Transverse colon (tissue), 4 donors: ENCODE data around the gene TAF4. TPM values are rescaled to one million over a fixed set of nuclear protein-coding genes. Genes with fewer than 3 reads are reported as not detected.

ENCODE experiments used
- DNase-seq: peaks from one replicate; pipeline ENCODE4 v3.0.0-alpha.2; 2019
- H3K27ac ChIP-seq, 4 donors: fragments of 200-600 bp; sonication (generic); 2 replicates each; pipeline ENCODE4 v1.5.1; 2016 to 2018; ENCODE audit warnings: inconsistent platforms in 4 of 4
- H3K27me3 ChIP-seq: fragments of 200-600 bp; sonication (generic); 2 replicates; pipeline ENCODE4 v1.5.1; 2017; ENCODE audit warnings: inconsistent platforms
- H3K36me3 ChIP-seq, 4 donors: fragments of 200-600 bp; sonication (generic); 2 replicates each; pipeline ENCODE4 v1.5.1; 2017 to 2019; ENCODE audit warnings: inconsistent platforms in 4 of 4
- H3K4me1 ChIP-seq, 4 donors: fragments of 200-600 bp; sonication (generic); 2 replicates each; pipeline ENCODE4 v1.5.1; 2017 to 2020; ENCODE audit warnings: inconsistent platforms in 4 of 4
- H3K4me3 ChIP-seq, 4 donors: fragments of 200-600 bp; sonication (generic); 1 replicate in 1 of 4; 2 replicates in 3 of 4; pipeline versions ENCODE4 v1.5.1 to v1.6.1; 2017 to 2019; ENCODE audit warnings: inconsistent platforms in 4 of 4
- H3K9me3 ChIP-seq, 2 donors: fragments of 200-600 bp; sonication (generic); 2 replicates each; pipeline ENCODE4 v1.5.1; 2017 to 2019; ENCODE audit warnings: inconsistent platforms in 2 of 2
- EP300 ChIP-seq: sonication (generic); formaldehyde crosslinking; IDR thresholded peaks from one replicate; pipeline ENCODE4 v1.6.1; 2017; ENCODE audit warnings: antibody characterized with exemption, low read depth
- POLR2A ChIP-seq: fragments of 450-650 bp; IDR thresholded peaks from one replicate; pipeline ENCODE4 v1.6.1; 2016; ENCODE audit warnings: antibody characterized with exemption, mild to moderate bottlenecking, moderate library complexity
- POLR2AphosphoS5 ChIP-seq, 3 donors: sonication (generic); formaldehyde crosslinking; IDR thresholded peaks; one replicate each; pipeline ENCODE4 v1.6.1; 2016; ENCODE audit warnings: antibody characterized with exemption in 3 of 3
- WGBS, 2 donors: methylation state at CpG; one replicate each; pipeline ENCODE4 v1.1.5; 2018; ENCODE audit warnings: low coverage in 1 of 2; 5-methylcytosine and 5-hydroxymethylcytosine counted together
- in situ Hi-C, 4 donors: fragments of 200-750 bp; cut with MboI; loops; one replicate each; pipeline versions ENCODE4 v1.15.0 to v1.15.1; 2017; ENCODE audit warnings: low sequenced_read_pairs in 3 of 4, low pct_ligation_motif_present in 1 of 4, low pct_unique_long_range_greater_than_20kb in 1 of 4
- intact Hi-C: fragments of 100-400 bp; cut with DNase I; formaldehyde crosslinking; loops from one replicate; pipeline ENCODE4 v1.15.1; 2023; ENCODE audit warnings: low total_unique reads
- total RNA-seq, 4 donors: library from RNA; depleted of rRNA; stranded (reverse); fragments of >200 nt; gene quantifications; one replicate each; pipeline ENCODE4 v1.1.0, GENCODE V29; 2016
- TF ChIP-seq, protein P1 (sequence below), 5 experiments: fragments of 200-600 bp in 3 of 5; fragments of 450-650 bp in 2 of 5; sonication (generic) in 3 of 5; IDR thresholded peaks; 1 replicate in 2 of 5; 2 replicates in 3 of 5; pipeline ENCODE4 v1.5.1; 2016 to 2017; ENCODE audit warnings: antibody characterized with exemption in 5 of 5, inconsistent platforms in 3 of 5, mild to moderate bottlenecking in 2 of 5, moderate library complexity in 1 of 5

Gene TAF4
- total RNA-seq, 4 donors from 2014 or later = 18.9 to 39.5 (median 24.3) TPM

DNA sequence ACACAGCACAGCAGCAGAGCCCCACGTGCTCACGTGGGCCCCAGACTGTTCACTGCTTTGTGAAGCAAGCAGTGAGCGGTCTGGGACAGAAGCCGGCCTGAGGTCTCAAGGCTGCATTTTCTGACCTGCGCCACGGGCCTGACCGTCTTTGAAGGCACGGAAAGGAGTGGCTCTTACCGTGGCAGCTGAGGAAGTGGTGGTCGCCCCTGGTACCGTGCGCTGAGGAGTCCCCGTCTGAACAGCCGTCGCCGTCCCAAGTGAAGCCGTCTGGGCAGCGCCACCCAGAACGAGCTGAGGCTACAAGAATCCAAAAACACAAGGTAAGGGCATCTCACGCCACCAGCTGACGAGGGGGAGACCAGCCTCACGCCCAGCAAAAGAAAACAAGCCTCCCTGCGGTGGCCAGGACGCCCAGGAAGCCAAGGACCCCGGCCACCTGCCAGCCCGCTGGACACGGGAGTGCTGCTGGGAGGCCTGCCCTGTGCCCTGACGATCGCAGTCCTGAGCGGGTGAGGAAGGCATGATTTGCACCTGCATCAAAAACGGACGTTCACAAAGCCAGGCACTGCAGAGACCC is 55.7 kb downstream of the TAF4 start:
- Histone ChIP-seq H3K27ac (no peak overlapping the region), H3K27me3 (no peaks in the 10 kb centered on the region), H3K9me3 (no peaks in the 10 kb centered on the region), H3K36me3 (peaks cover 0 to 54% (median 22%) of the 10 kb centered on the region in 4 donors), H3K4me3 (no peak overlapping the region), H3K4me1 (peaks cover 0 to 4% (median 0%) of the 10 kb centered on the region in 4 donors)
- in situ Hi-C loops (loop anchor here in 2 of 4 donors (5.0 to 10.0 kb wide), 2 partner anchors 127 to 135 kb away; partner anchors contain the start of genes PSMA7 (in 1 of the 2) and SS18L1 (in 1 of the 2)), intact Hi-C loops (no loop called here)
- no peak for DNase-seq
- no peak for TF ChIP-seq POLR2AphosphoS5 (IDR thresholded peaks at IDR 0.05)
- TF ChIP-seq, protein P1, sequence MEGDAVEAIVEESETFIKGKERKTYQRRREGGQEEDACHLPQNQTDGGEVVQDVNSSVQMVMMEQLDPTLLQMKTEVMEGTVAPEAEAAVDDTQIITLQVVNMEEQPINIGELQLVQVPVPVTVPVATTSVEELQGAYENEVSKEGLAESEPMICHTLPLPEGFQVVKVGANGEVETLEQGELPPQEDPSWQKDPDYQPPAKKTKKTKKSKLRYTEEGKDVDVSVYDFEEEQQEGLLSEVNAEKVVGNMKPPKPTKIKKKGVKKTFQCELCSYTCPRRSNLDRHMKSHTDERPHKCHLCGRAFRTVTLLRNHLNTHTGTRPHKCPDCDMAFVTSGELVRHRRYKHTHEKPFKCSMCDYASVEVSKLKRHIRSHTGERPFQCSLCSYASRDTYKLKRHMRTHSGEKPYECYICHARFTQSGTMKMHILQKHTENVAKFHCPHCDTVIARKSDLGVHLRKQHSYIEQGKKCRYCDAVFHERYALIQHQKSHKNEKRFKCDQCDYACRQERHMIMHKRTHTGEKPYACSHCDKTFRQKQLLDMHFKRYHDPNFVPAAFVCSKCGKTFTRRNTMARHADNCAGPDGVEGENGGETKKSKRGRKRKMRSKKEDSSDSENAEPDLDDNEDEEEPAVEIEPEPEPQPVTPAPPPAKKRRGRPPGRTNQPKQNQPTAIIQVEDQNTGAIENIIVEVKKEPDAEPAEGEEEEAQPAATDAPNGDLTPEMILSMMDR (IDR thresholded peaks at IDR 0.05) = no peak
- TF ChIP-seq EP300 = no peak
- TF ChIP-seq POLR2A = no peak
- 95% methylated on average over 7 to 28 of the region's 32 CpGs for WGBS, 2 donors

DNA sequence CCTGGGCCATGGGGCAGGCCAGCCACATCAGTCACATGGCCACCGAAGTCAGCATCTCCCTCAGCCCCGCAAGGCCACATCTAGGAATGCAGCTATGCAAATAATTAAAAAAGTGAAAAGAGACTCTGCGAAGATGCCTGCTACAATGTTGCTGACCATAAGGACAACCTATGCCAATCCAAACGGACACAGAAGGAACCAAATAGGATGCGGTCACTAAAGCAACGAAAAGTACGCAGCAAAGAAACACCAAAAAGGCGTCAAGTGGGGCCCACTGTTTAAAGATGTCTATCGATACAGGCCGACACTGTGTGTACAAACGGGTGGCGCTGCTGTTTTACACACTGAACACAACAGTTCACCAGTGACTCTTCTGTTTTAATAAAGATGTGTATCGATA is 56.4 kb downstream of the TAF4 start:
- Histone ChIP-seq H3K27me3 (no peaks in the 10 kb centered on the region), H3K9me3 (no peaks in the 10 kb centered on the region), H3K4me1 (peaks cover 0 to 4% (median 0%) of the 10 kb centered on the region in 4 donors), H3K27ac (no peak overlapping the region), H3K36me3 (peaks cover 0 to 59% (median 23%) of the 10 kb centered on the region in 4 donors), H3K4me3 (no peak overlapping the region)
- TF ChIP-seq POLR2AphosphoS5 (IDR thresholded peaks at IDR 0.05) (no peak), EP300 (no peak)
- TF ChIP-seq, protein P1 (IDR thresholded peaks at IDR 0.05) = no peak
- in situ Hi-C loops = no loop called here
- no peak for DNase-seq
- intact Hi-C loops = no loop called here
- 93 to 95% methylated on average over 13 of the region's 13 CpGs for WGBS, 2 donors

DNA sequence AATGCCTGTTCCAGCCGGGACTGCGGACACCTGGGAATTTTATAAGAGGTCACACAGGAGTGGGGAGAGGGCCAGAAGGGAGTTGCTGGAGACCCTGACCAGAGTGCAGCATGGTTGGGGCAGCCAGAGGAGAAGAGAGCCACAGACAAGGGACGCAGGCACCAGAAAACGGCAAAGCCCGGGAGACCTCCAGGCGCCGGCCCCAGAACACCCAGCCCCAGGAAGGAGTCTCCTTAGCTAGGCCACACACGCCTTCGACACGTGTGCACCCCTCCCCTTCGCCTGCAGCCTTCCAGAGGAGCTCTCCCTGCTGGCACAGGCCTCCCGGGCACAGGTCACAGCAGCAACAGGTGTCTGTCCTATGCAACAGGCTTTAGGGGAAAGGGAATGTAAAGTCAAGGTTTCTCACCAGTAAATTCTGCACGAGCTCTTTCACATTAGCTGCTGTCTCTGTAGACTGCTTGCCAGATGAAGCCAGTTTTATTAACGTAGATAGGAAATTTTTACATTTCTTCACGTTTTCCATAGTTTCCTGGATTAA is 57.0 kb downstream of the TAF4 start:
- no peaks in the 10 kb centered on the region for H3K9me3 ChIP-seq
- intact Hi-C loops = no loop called here
- H3K27me3 ChIP-seq = no peaks in the 10 kb centered on the region
- TF ChIP-seq, protein P1 (IDR thresholded peaks at IDR 0.05) = no peak
- TF ChIP-seq POLR2AphosphoS5 (IDR thresholded peaks at IDR 0.05) (no peak), EP300 (no peak), POLR2A (no peak)
- no peak overlapping the region for H3K27ac ChIP-seq
- in situ Hi-C loops = no loop called here
- no peak for DNase-seq
- H3K4me1 ChIP-seq = peaks cover 0 to 4% (median 0%) of the 10 kb centered on the region in 4 donors
- peaks cover 0 to 63% (median 23%) of the 10 kb centered on the region in 4 donors for H3K36me3 ChIP-seq
- no peak overlapping the region for H3K4me3 ChIP-seq
- WGBS, 2 donors = 94 to 100% methylated on average over 3 to 15 of the region's 15 CpGs

DNA sequence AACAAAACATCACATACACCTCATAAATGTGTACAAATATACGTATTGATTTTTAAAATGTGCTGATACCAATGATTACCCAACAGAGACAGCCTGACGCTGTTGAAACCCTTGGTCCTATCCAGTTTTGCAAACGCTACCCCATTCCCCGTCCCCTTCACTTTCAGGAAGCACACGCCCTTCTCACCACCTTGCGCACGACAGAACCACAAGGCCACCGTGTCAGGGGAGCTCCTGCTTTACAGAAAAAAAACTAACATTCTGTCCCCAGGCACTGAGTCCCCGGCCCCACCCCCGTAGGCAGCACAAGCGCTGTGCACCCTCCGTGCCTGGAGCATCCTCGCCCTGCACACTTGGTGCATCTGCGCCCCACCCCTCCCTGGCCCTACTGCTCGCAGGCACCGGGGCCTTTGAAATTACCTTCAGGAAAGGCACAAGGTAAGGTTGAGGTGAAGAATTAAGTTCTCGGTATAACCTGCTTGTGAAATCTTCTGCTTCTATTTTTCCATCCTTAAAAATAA is 58.5 kb downstream of the TAF4 start:
- no peak overlapping the region for H3K27ac ChIP-seq
- peaks cover 0 to 4% (median 0%) of the 10 kb centered on the region in 4 donors for H3K4me1 ChIP-seq
- no peaks in the 10 kb centered on the region for H3K9me3 ChIP-seq
- intact Hi-C loops (no loop called here), in situ Hi-C loops (no loop called here)
- H3K4me3 ChIP-seq = no peak overlapping the region
- no peaks in the 10 kb centered on the region for H3K27me3 ChIP-seq
- no peak for DNase-seq
- peaks cover 0 to 74% (median 23%) of the 10 kb centered on the region in 4 donors for H3K36me3 ChIP-seq
- TF ChIP-seq, protein P1 (IDR thresholded peaks at IDR 0.05) = no peak
- no peak for TF ChIP-seq POLR2AphosphoS5 (IDR thresholded peaks at IDR 0.05)
- no peak for TF ChIP-seq POLR2A
- no peak for TF ChIP-seq EP300
- WGBS, 2 donors = 91% methylated on average over 5 to 17 of the region's 17 CpGs
